Endothelial cell of umbilical vein (primary cell): ENCODE measurements around the gene ENG.

ENCODE experiments used
- CTCF ChIP-seq, 2 donors: IDR thresholded peaks; 1 replicate in 1 of 2; 2 replicates in 1 of 2; pipeline ENCODE4 v1.5.1; 2011; ENCODE audit warnings: low read length in 2 of 2, mild to moderate bottlenecking in 2 of 2, moderate library complexity in 2 of 2, control low read depth in 1 of 2, inconsistent platforms in 1 of 2, low read depth in 1 of 2; ENCODE audit not compliant: insufficient read depth in 1 of 2; ENCODE audit errors: extremely low read depth in 1 of 2
- MAX ChIP-seq: IDR thresholded peaks from 2 replicates; pipeline ENCODE4 v1.6.1; 2011; ENCODE audit not compliant: insufficient read depth, insufficient read length
- POLR2A ChIP-seq: IDR thresholded peaks from 2 replicates; pipeline ENCODE4 v1.6.1; 2012; ENCODE audit warnings: low read depth, mild to moderate bottlenecking, control low read depth, low read length
- POLR2AphosphoS5 ChIP-seq: IDR thresholded peaks from 2 replicates; pipeline ENCODE4 v1.6.1; 2012; ENCODE audit warnings: low read depth, mild to moderate bottlenecking, control low read depth, low read length, moderate library complexity; ENCODE audit not compliant: insufficient read depth

GRCh38 chr9:127829205-127829906 lies 25.1 kb downstream of the ENG start:
- TF ChIP-seq POLR2A (no peak), CTCF (IDR thresholded peaks at IDR 0.05; ENCODE audit: extremely low read depth in 1 of 2, insufficient read depth in 1 of 2, low read depth in 1 of 2, low read length in 2 of 2) (no peak), POLR2AphosphoS5 (no peak), MAX (no peak)
